HepG2 (cell line): ENCODE measurements around the gene CYP4F12. TPM values are rescaled to one million over a fixed set of nuclear protein-coding genes. Genes with fewer than 3 reads are reported as not detected.

Source experiments
- ESRRA ChIP-seq: sonication (generic); formaldehyde crosslinking; IDR thresholded peaks from 2 replicates; pipeline ENCODE4 v1.5.1; 2020; ENCODE audit warnings: mild to moderate bottlenecking, low read depth, missing genetic modification reagents
- HIVEP1 ChIP-seq: sonication (generic); formaldehyde crosslinking; IDR thresholded peaks from 2 replicates; pipeline ENCODE4 v1.4.0; 2020; ENCODE audit warnings: mild to moderate bottlenecking, missing genetic modification reagents
- HNF4A ChIP-seq: sonication (generic); formaldehyde crosslinking; IDR thresholded peaks from 2 replicates; pipeline ENCODE4 v1.4.0; 2020; ENCODE audit warnings: missing genetic modification reagents
- HOXA3 ChIP-seq: sonication (generic); formaldehyde crosslinking; IDR thresholded peaks from 2 replicates; pipeline ENCODE4 v1.5.0; 2020; ENCODE audit warnings: missing genetic modification reagents
- NPAS2 ChIP-seq: sonication (generic); formaldehyde crosslinking; IDR thresholded peaks from 2 replicates; pipeline ENCODE4 v1.8.0; 2022; ENCODE audit warnings: mild to moderate bottlenecking, missing genetic modification reagents, borderline replicate concordance
- PCBP1 ChIP-seq: fragments of 200-400 bp; formaldehyde crosslinking; IDR thresholded peaks from 2 replicates; pipeline ENCODE4 v1.6.1; 2017; ENCODE audit warnings: mild to moderate bottlenecking, low read depth, low read length, borderline replicate concordance
- PHF21A ChIP-seq: sonication (generic); formaldehyde crosslinking; IDR thresholded peaks from 2 replicates; pipeline ENCODE4 v1.5.0; 2020; ENCODE audit warnings: mild to moderate bottlenecking, missing genetic modification reagents
- STAT5B ChIP-seq: sonication (generic); formaldehyde crosslinking; IDR thresholded peaks from 2 replicates; pipeline ENCODE4 v1.4.0; 2020; ENCODE audit warnings: missing genetic modification reagents
- TARDBP ChIP-seq: sonication (generic); formaldehyde crosslinking; IDR thresholded peaks from 2 replicates; pipeline ENCODE4 v1.8.0; 2022; ENCODE audit warnings: mild to moderate bottlenecking, missing genetic modification reagents
- THYN1 ChIP-seq: sonication (generic); formaldehyde crosslinking; IDR thresholded peaks from 2 replicates; pipeline ENCODE4 v1.8.1; 2023; ENCODE audit warnings: low read depth, mild to moderate bottlenecking, moderate library complexity, missing genetic modification reagents, borderline replicate concordance
- XBP1 ChIP-seq: sonication (generic); formaldehyde crosslinking; IDR thresholded peaks from 2 replicates; pipeline ENCODE4 v1.5.0; 2020; ENCODE audit warnings: missing genetic modification reagents
- ZFYVE20 ChIP-seq: sonication (generic); formaldehyde crosslinking; IDR thresholded peaks from 2 replicates; pipeline ENCODE4 v1.8.0; 2023; ENCODE audit warnings: low read depth, mild to moderate bottlenecking, moderate library complexity, missing genetic modification reagents, borderline replicate concordance
- ZIK1 ChIP-seq: sonication (generic); formaldehyde crosslinking; IDR thresholded peaks from 2 replicates; pipeline ENCODE4 v1.5.0; 2020; ENCODE audit warnings: mild to moderate bottlenecking, low read depth, missing genetic modification reagents, borderline replicate concordance
- ZMYM4 ChIP-seq: sonication (generic); formaldehyde crosslinking; IDR thresholded peaks from 2 replicates; pipeline ENCODE4 v1.8.1; 2023; ENCODE audit warnings: mild to moderate bottlenecking, missing genetic modification reagents
- ZNF101 ChIP-seq: sonication (generic); formaldehyde crosslinking; IDR thresholded peaks from 2 replicates; pipeline ENCODE4 v1.4.0; 2020; ENCODE audit warnings: mild to moderate bottlenecking, low read depth, missing genetic modification reagents, borderline replicate concordance
- ZNF329 ChIP-seq: sonication (generic); formaldehyde crosslinking; IDR thresholded peaks from 2 replicates; pipeline ENCODE4 v1.9.0; 2021; ENCODE audit warnings: low read depth, mild to moderate bottlenecking, missing genetic modification reagents
- ZNF335 ChIP-seq: sonication (generic); formaldehyde crosslinking; IDR thresholded peaks from 2 replicates; pipeline ENCODE4 v1.4.0; 2020; ENCODE audit warnings: missing genetic modification reagents
- ZNF460 ChIP-seq: sonication (generic); formaldehyde crosslinking; IDR thresholded peaks from 2 replicates; pipeline ENCODE4 v1.5.1; 2020; ENCODE audit warnings: missing genetic modification reagents, mild to moderate bottlenecking, borderline replicate concordance
- ZNF569 ChIP-seq: sonication (generic); formaldehyde crosslinking; IDR thresholded peaks from 2 replicates; pipeline ENCODE4 v1.5.0; 2020; ENCODE audit warnings: mild to moderate bottlenecking, missing genetic modification reagents, moderate library complexity, borderline replicate concordance
- ZNF672 ChIP-seq: sonication (generic); formaldehyde crosslinking; IDR thresholded peaks from 2 replicates; pipeline ENCODE4 v1.8.1; 2022; ENCODE audit warnings: missing genetic modification reagents
- ZNF766 ChIP-seq: sonication (generic); formaldehyde crosslinking; IDR thresholded peaks from 2 replicates; pipeline ENCODE4 v1.5.0; 2020; ENCODE audit warnings: missing genetic modification reagents, borderline replicate concordance
- ZNF777 ChIP-seq: sonication (generic); formaldehyde crosslinking; IDR thresholded peaks from 2 replicates; pipeline ENCODE4 v1.4.0; 2020; ENCODE audit warnings: missing genetic modification reagents
- ZSCAN20 ChIP-seq: sonication (generic); formaldehyde crosslinking; IDR thresholded peaks from 2 replicates; pipeline ENCODE4 v1.4.0; 2020; ENCODE audit warnings: missing genetic modification reagents, mild to moderate bottlenecking, borderline replicate concordance
- polyA plus RNA-seq, 8 experiments: library from polyadenylated mRNA; depleted of rRNA in 3 of 8; stranded (reverse) in 7 of 8; unstranded in 1 of 8; fragments of >200 nt; fragmentation: Illumina TruSeq in 4 of 8; extraction: Trizol in 4 of 8; gene quantifications; 2 replicates each; pipeline versions ENCODE4 v1.2.1 to v1.2.3, GENCODE V29; 2011 to 2016; ENCODE audit warnings: low read depth in 4 of 8, missing spikeins in 1 of 8, mixed read lengths in 1 of 8; ENCODE audit not compliant: insufficient read depth in 1 of 8
- total RNA-seq, 5 experiments: library from RNA; depleted of rRNA; stranded (reverse); fragments of >200 nt; fragmentation: Illumina TruSeq; extraction: Trizol; gene quantifications; 2 replicates each; pipeline ENCODE4 v1.2.3, GENCODE V29; 2016; ENCODE audit warnings: low read depth in 1 of 5
- TF ChIP-seq, protein P1 (sequence below): IDR thresholded peaks from 2 replicates; pipeline ENCODE4 v1.6.1; 2016
- TF ChIP-seq, protein P2 (sequence below): sonication (generic); formaldehyde crosslinking; IDR thresholded peaks from 2 replicates; pipeline ENCODE4 v1.8.1; 2023; ENCODE audit warnings: mild to moderate bottlenecking, missing genetic modification reagents, borderline replicate concordance
- TF ChIP-seq, protein P3 (sequence below): sonication (generic); formaldehyde crosslinking; IDR thresholded peaks from 2 replicates; pipeline ENCODE4 v1.5.0; 2020; ENCODE audit warnings: missing genetic modification reagents, mild to moderate bottlenecking, borderline replicate concordance
- TF ChIP-seq, protein P4 (sequence below): fragments of 450-650 bp; IDR thresholded peaks from 2 replicates; pipeline ENCODE4 v1.6.1; 2016

The CYP4F12 gene
- total and polyA plus RNA-seq, 2 of the 13 experiments (the other 11 are each of a cell fraction or from before 2014, with no cell fraction given) = 29.9 to 30.8 TPM

DNA sequence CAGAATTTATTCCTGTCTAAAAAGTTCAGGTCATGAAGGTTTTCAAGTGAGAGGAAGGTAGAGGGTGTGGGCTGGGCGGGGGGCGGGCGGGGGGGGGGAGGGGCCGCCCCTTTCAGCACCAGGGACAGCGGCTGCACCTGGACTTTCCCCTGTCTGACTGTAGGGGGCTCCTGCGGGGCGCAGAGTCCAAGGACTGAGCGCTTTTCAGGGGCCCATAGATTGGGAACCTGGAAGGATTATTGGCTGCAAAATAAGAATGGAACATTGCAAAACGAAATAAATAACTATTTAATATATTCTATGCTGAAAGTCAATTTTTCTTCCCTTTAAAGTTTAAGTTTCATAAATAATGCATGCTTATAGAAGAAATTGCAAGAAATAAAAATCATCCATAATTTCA is 41.1 kb upstream of the CYP4F12 start (continued):
- TF ChIP-seq STAT5B (CRISPR knock-in tag) (no peak), ZNF672 (no peak), HOXA3 (CRISPR knock-in tag) (0 out of 2 replicates have a peak, but pooled peaks have one; percentile 17), PHF21A (CRISPR knock-in tag) (no peak), PCBP1 (no peak), ZNF569 (CRISPR knock-in tag) (no peak), ZMYM4 (CRISPR knock-in tag) (no peak; the same call in 1 of the 2 replicates), TARDBP (CRISPR knock-in tag) (no peak), ZNF777 (CRISPR knock-in tag) (no peak), ZNF766 (CRISPR knock-in tag) (0 out of 2 replicates have a peak, but pooled peaks have one; percentile 73), ESRRA (no peak), ZNF101 (CRISPR knock-in tag) (no peak), ZNF329 (CRISPR knock-in tag) (no peak), HIVEP1 (CRISPR knock-in tag) (no peak), ZSCAN20 (CRISPR knock-in tag) (peak; percentile 86; the same call in 1 of the 2 replicates), HNF4A (CRISPR knock-in tag) (peak; percentile 59), THYN1 (no peak), ZIK1 (CRISPR knock-in tag) (no peak), XBP1 (CRISPR knock-in tag) (peak; percentile 77; the same call in 1 of the 2 replicates), NPAS2 (CRISPR knock-in tag) (no peak), ZFYVE20 (CRISPR knock-in tag) (no peak), ZNF335 (0 out of 2 replicates have a peak, but pooled peaks have one; percentile 60), ZNF460 (CRISPR knock-in tag) (no peak)
- TF ChIP-seq, protein P1, sequence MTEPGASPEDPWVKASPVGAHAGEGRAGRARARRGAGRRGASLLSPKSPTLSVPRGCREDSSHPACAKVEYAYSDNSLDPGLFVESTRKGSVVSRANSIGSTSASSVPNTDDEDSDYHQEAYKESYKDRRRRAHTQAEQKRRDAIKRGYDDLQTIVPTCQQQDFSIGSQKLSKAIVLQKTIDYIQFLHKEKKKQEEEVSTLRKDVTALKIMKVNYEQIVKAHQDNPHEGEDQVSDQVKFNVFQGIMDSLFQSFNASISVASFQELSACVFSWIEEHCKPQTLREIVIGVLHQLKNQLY = no peak
- TF ChIP-seq, protein P2, sequence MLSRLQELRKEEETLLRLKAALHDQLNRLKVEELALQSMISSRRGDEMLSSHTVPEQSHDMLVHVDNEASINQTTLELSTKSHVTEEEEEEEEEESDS = no peak
- TF ChIP-seq, protein P3, sequence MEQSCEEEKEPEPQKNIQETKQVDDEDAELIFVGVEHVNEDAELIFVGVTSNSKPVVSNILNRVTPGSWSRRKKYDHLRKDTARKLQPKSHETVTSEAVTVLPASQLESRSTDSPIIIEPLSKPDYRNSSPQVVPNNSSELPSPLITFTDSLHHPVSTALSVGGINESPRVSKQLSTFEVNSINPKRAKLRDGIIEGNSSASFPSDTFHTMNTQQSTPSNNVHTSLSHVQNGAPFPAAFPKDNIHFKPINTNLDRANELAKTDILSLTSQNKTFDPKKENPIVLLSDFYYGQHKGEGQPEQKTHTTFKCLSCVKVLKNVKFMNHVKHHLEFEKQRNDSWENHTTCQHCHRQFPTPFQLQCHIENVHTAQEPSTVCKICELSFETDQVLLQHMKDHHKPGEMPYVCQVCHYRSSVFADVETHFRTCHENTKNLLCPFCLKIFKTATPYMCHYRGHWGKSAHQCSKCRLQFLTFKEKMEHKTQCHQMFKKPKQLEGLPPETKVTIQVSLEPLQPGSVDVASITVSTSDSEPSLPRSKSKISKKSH = no peak
- TF ChIP-seq, protein P4, sequence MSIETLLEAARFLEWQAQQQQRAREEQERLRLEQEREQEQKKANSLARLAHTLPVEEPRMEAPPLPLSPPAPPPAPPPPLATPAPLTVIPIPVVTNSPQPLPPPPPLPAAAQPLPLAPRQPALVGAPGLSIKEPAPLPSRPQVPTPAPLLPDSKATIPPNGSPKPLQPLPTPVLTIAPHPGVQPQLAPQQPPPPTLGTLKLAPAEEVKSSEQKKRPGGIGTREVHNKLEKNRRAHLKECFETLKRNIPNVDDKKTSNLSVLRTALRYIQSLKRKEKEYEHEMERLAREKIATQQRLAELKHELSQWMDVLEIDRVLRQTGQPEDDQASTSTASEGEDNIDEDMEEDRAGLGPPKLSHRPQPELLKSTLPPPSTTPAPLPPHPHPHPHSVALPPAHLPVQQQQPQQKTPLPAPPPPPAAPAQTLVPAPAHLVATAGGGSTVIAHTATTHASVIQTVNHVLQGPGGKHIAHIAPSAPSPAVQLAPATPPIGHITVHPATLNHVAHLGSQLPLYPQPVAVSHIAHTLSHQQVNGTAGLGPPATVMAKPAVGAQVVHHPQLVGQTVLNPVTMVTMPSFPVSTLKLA = no peak
